Astrocyte of the hippocampus (primary cell): ENCODE results near the gene RTF2.
A peak's percentile ranks its signal among the peaks of the same experiment; 100 is the strongest.

Experiments used
- DNase-seq: peaks from one replicate; pipeline ENCODE4 v3.0.0; 2011; ENCODE audit warnings: low read depth, low spot score

The RTF2 gene

GRCh38 chr20:56468316-56469076, at the start of gene RTF2:
Gene RTF2, plus strand, starts transcription at chr20:56468627. Its CDS starts 71 bp downstream, at chr20:56468698.
- DNase-seq: peak; percentile 98

GRCh38 chr20:56420028-56420427, 48.4 kb upstream of the RTF2 start:
- no peak for DNase-seq

GRCh38 chr20:56420940-56421688, 47.3 kb upstream of the RTF2 start:
- DNase-seq: peak; percentile 65

- peak; percentile 87 for DNase-seq
Measured at GRCh38 chr20:56422076-56422823, 46.2 kb upstream of the RTF2 start.

- DNase-seq: no peak
Measured at GRCh38 chr20:56422824-56423189, 45.6 kb upstream of the RTF2 start.

- no peak for DNase-seq
Measured at GRCh38 chr20:56423211-56423610, 45.2 kb upstream of the RTF2 start.

GRCh38 chr20:56423886-56424285, 44.5 kb upstream of the RTF2 start:
- DNase-seq: no peak

- DNase-seq: no peak
Measured at GRCh38 chr20:56424931-56425330, 43.5 kb upstream of the RTF2 start.

GRCh38 chr20:56426026-56426425, 42.4 kb upstream of the RTF2 start:
- DNase-seq: no peak

- DNase-seq: no peak
Measured at GRCh38 chr20:56426926-56427325, 41.5 kb upstream of the RTF2 start.

GRCh38 chr20:56427797-56428196, 40.6 kb upstream of the RTF2 start:
- DNase-seq: no peak

GRCh38 chr20:56428410-56428809, 40.0 kb upstream of the RTF2 start:
- DNase-seq: no peak

GRCh38 chr20:56428881-56429280, 39.5 kb upstream of the RTF2 start:
- no peak for DNase-seq

GRCh38 chr20:56429502-56429901, 38.9 kb upstream of the RTF2 start:
- DNase-seq: peak; percentile 69

GRCh38 chr20:56429941-56430340, 38.5 kb upstream of the RTF2 start:
- DNase-seq: no peak

- no peak for DNase-seq
Measured at GRCh38 chr20:56430461-56430860, 38.0 kb upstream of the RTF2 start.

- no peak for DNase-seq
Measured at GRCh38 chr20:56430957-56431356, 37.5 kb upstream of the RTF2 start.

GRCh38 chr20:56431471-56431870, 37.0 kb upstream of the RTF2 start:
- no peak for DNase-seq

- no peak for DNase-seq
Measured at GRCh38 chr20:56433221-56433879, 35.1 kb upstream of the RTF2 start.

GRCh38 chr20:56433880-56434255, 34.6 kb upstream of the RTF2 start:
- peak; percentile 81 for DNase-seq

- DNase-seq: no peak
Measured at GRCh38 chr20:56437196-56437960, 31.0 kb upstream of the RTF2 start.
